Skin of body (tissue), 2 donors: Measurements from ENCODE around the gene KCNE4. TPM values are rescaled to one million over a fixed set of nuclear protein-coding genes. Genes with fewer than 3 reads are reported as not detected.

Experiments used
- DNase-seq: peaks from one replicate; lab custom pipeline; 2025; lab: John Stamatoyannopoulos, UW
- total RNA-seq: library from RNA; depleted of rRNA; stranded (reverse); fragments of >200 nt; gene quantifications from one replicate; pipeline ENCODE4 v1.2.3, GENCODE V29; 2014

KCNE4 gene
- total RNA-seq, 1 donor from 2014 or later, result 5.4 TPM

GRCh38 chr2:223084873-223085272, 32.9 kb downstream of the KCNE4 start:
- no peak for DNase-seq

- no peak for DNase-seq
Observed at GRCh38 chr2:223086370-223086981, 34.5 kb downstream of the KCNE4 start.

GRCh38 chr2:223087466-223087865, 35.5 kb downstream of the KCNE4 start:
- DNase-seq, result no peak

GRCh38 chr2:223088866-223089265, 36.9 kb downstream of the KCNE4 start:
- DNase-seq, result no peak

- peak; percentile 40 for DNase-seq
Observed at GRCh38 chr2:223090039-223090438, 38.0 kb downstream of the KCNE4 start.

GRCh38 chr2:223090540-223091235, 38.7 kb downstream of the KCNE4 start:
- DNase-seq, result no peak

- no peak for DNase-seq
Observed at GRCh38 chr2:223092667-223093066, 40.7 kb downstream of the KCNE4 start.

- DNase-seq, result peak; percentile 81
Observed at GRCh38 chr2:223093436-223094241, 41.6 kb downstream of the KCNE4 start.

GRCh38 chr2:223095207-223095606, 43.2 kb downstream of the KCNE4 start:
- no peak for DNase-seq

GRCh38 chr2:223096235-223096970, 44.4 kb downstream of the KCNE4 start:
- no peak for DNase-seq

GRCh38 chr2:223097888-223098383, 45.9 kb downstream of the KCNE4 start:
- DNase-seq, result no peak

GRCh38 chr2:223099561-223099960, 47.6 kb downstream of the KCNE4 start:
- DNase-seq, result no peak

- DNase-seq, result peak; percentile 62
Observed at GRCh38 chr2:223100061-223100511, 48.1 kb downstream of the KCNE4 start.

- DNase-seq, result no peak
Observed at GRCh38 chr2:223101340-223102039, 49.5 kb downstream of the KCNE4 start.

GRCh38 chr2:223102040-223102400, 50.0 kb downstream of the KCNE4 start:
- DNase-seq, result no peak

- DNase-seq, result no peak
Observed at GRCh38 chr2:223102450-223102849, 50.5 kb downstream of the KCNE4 start.

GRCh38 chr2:223104336-223105132, 52.5 kb downstream of the KCNE4 start:
- no peak for DNase-seq
